MM.1S (cell line): ENCODE data around the gene PON1.

Experiments used
- DNase-seq: peaks from one replicate; pipeline ENCODE4 v3.0.0-alpha.2; 2015
- H2AFZ ChIP-seq: fragments of 300-600 bp; sonication (generic); 2 replicates; pipeline ENCODE4 v1.6.0; 2016; ENCODE audit warnings: antibody characterized with exemption, low read length
- H3F3A ChIP-seq: fragments of 300-600 bp; sonication (generic); 2 replicates; pipeline ENCODE4 v1.6.1; 2016; ENCODE audit warnings: mild to moderate bottlenecking, antibody characterized with exemption, low read length, moderate library complexity, mixed read lengths; ENCODE audit not compliant: insufficient read depth
- H3K27ac ChIP-seq: fragments of 300-600 bp; sonication (generic); 2 replicates; pipeline ENCODE4 v1.5.1; 2016; ENCODE audit warnings: mild to moderate bottlenecking, low read length
- H3K27me3 ChIP-seq: fragments of 300-600 bp; sonication (generic); replicated peaks from 2 replicates; pipeline ENCODE4 v1.6.0; 2016; ENCODE audit warnings: low read length; ENCODE audit not compliant: insufficient read depth
- H3K36me3 ChIP-seq: fragments of 300-600 bp; sonication (generic); replicated peaks from 2 replicates; pipeline ENCODE4 v1.6.1; 2016; ENCODE audit warnings: mild to moderate bottlenecking, low read length, mixed read lengths; ENCODE audit not compliant: insufficient read depth
- H3K4me1 ChIP-seq: fragments of 300-600 bp; sonication (generic); 2 replicates; pipeline ENCODE4 v1.6.1; 2016; ENCODE audit warnings: low read length, mixed read lengths
- H3K4me2 ChIP-seq: fragments of 300-600 bp; sonication (generic); 2 replicates; pipeline ENCODE4 v1.6.0; 2016; ENCODE audit warnings: low read depth, low read length
- H3K4me3 ChIP-seq: fragments of 300-600 bp; sonication (generic); 2 replicates; pipeline ENCODE4 v1.5.1; 2016; ENCODE audit warnings: low read length, mixed read lengths
- H3K79me2 ChIP-seq: fragments of 300-600 bp; sonication (generic); 2 replicates; pipeline ENCODE4 v1.6.1; 2016; ENCODE audit warnings: mixed run types, low read length, mixed read lengths
- H3K9ac ChIP-seq: fragments of 300-600 bp; sonication (generic); 2 replicates; pipeline ENCODE4 v1.6.1; 2016; ENCODE audit warnings: low read length, mixed read lengths
- H3K9me2 ChIP-seq: fragments of 300-600 bp; sonication (generic); replicated peaks from 2 replicates; pipeline ENCODE4 v1.6.1; 2016; ENCODE audit warnings: mild to moderate bottlenecking, low read length, mixed read lengths; ENCODE audit not compliant: insufficient read depth
- H3K9me3 ChIP-seq: fragments of 300-600 bp; sonication (generic); replicated peaks from 2 replicates; pipeline ENCODE4 v1.6.1; 2016; ENCODE audit warnings: mild to moderate bottlenecking, low read length, mixed read lengths; ENCODE audit not compliant: insufficient read depth
- H4K20me1 ChIP-seq: fragments of 300-600 bp; sonication (generic); 2 replicates; pipeline ENCODE4 v1.6.1; 2016; ENCODE audit warnings: mild to moderate bottlenecking, low read length, moderate library complexity, mixed read lengths; ENCODE audit not compliant: insufficient read depth
- EZH2 ChIP-seq: fragments of 300-600 bp; sonication (generic); optimal IDR thresholded peaks from 2 replicates; pipeline ENCODE3; 2017; ENCODE audit warnings: low read depth, mild to moderate bottlenecking, antibody characterized with exemption, low read length, mixed read lengths
- EZH2phosphoT487 ChIP-seq: fragments of 300-600 bp; sonication (generic); IDR thresholded peaks from 2 replicates; pipeline ENCODE4 v1.6.1; 2018; ENCODE audit warnings: antibody characterized with exemption, low read length
- TF ChIP-seq, protein P1 (sequence below): fragments of 300-600 bp; sonication (generic); IDR thresholded peaks from 2 replicates; pipeline ENCODE4 v1.5.1; 2016; ENCODE audit warnings: antibody characterized with exemption, low read length, mixed read lengths

PON1 gene

GRCh38 chr7:95303013-95303905 is 21.1 kb downstream of the PON1 start:
- Histone ChIP-seq H3K9ac (no peak overlapping the region), H3F3A (no peaks in the 10 kb centered on the region), H3K79me2 (no peaks in the 10 kb centered on the region), H3K36me3 (no peaks in the 10 kb centered on the region), H2AFZ (no peak overlapping the region), H3K27me3 (no peaks in the 10 kb centered on the region), H3K9me2 (no peaks in the 10 kb centered on the region), H3K4me3 (no peak overlapping the region), H3K4me2 (no peak overlapping the region), H4K20me1 (no peaks in the 10 kb centered on the region), H3K4me1 (no peaks in the 10 kb centered on the region), H3K27ac (no peak overlapping the region), H3K9me3 (no peaks in the 10 kb centered on the region)
- no peak for DNase-seq
- no peak for TF ChIP-seq EZH2
- no peak for TF ChIP-seq EZH2phosphoT487
- TF ChIP-seq, protein P1, sequence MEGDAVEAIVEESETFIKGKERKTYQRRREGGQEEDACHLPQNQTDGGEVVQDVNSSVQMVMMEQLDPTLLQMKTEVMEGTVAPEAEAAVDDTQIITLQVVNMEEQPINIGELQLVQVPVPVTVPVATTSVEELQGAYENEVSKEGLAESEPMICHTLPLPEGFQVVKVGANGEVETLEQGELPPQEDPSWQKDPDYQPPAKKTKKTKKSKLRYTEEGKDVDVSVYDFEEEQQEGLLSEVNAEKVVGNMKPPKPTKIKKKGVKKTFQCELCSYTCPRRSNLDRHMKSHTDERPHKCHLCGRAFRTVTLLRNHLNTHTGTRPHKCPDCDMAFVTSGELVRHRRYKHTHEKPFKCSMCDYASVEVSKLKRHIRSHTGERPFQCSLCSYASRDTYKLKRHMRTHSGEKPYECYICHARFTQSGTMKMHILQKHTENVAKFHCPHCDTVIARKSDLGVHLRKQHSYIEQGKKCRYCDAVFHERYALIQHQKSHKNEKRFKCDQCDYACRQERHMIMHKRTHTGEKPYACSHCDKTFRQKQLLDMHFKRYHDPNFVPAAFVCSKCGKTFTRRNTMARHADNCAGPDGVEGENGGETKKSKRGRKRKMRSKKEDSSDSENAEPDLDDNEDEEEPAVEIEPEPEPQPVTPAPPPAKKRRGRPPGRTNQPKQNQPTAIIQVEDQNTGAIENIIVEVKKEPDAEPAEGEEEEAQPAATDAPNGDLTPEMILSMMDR: no peak

- no peak overlapping the region for H3K27ac ChIP-seq
- H3K27me3 ChIP-seq: no peaks in the 10 kb centered on the region
- no peak overlapping the region for H3K4me2 ChIP-seq
- H3K9me2 ChIP-seq: no peaks in the 10 kb centered on the region
- H3K36me3 ChIP-seq: no peaks in the 10 kb centered on the region
- DNase-seq: no peak
- no peaks in the 10 kb centered on the region for H3K9me3 ChIP-seq
- H3K79me2 ChIP-seq: no peaks in the 10 kb centered on the region
- H3K9ac ChIP-seq: no peak overlapping the region
- H3F3A ChIP-seq: no peaks in the 10 kb centered on the region
- no peaks in the 10 kb centered on the region for H3K4me1 ChIP-seq
- TF ChIP-seq, protein P1: no peak
- TF ChIP-seq EZH2: no peak
- no peak for TF ChIP-seq EZH2phosphoT487
- no peak overlapping the region for H3K4me3 ChIP-seq
- H2AFZ ChIP-seq: no peak overlapping the region
- no peaks in the 10 kb centered on the region for H4K20me1 ChIP-seq
Observed at GRCh38 chr7:95298091-95298490, 26.2 kb downstream of the PON1 start.

DNA sequence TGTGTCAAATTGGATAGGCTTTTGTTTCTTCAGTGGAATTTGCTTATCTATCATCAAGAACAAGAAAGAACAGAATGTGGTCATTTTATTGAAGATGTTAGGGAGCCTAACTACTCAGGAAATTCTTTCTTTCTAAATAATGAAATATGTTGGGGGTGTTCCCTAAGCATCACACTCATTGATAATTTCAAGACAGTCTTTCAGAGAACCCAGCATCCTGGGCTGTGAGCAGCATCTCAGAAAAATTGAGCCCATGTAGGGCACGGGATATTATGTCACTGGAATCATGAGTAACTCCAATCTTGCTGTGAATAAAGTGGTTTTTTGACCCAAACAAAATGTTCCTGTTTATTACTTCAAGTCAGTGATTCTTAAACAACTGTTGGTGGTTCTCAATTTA is 27.3 kb downstream of the PON1 start:
- no peak overlapping the region for H2AFZ ChIP-seq

More for the DNA sequence above, 27.3 kb downstream of the PON1 start:
- no peaks in the 10 kb centered on the region for H3K79me2 ChIP-seq
- H3F3A ChIP-seq: no peaks in the 10 kb centered on the region
- H3K27ac ChIP-seq: no peak overlapping the region
- H3K27me3 ChIP-seq: no peaks in the 10 kb centered on the region
- H3K36me3 ChIP-seq: no peaks in the 10 kb centered on the region
- no peaks in the 10 kb centered on the region for H3K4me1 ChIP-seq
- H3K9ac ChIP-seq: no peak overlapping the region
- DNase-seq: no peak
- H3K4me3 ChIP-seq: no peak overlapping the region
- H3K4me2 ChIP-seq: no peak overlapping the region
- no peaks in the 10 kb centered on the region for H4K20me1 ChIP-seq
- H3K9me2 ChIP-seq: no peaks in the 10 kb centered on the region
- TF ChIP-seq EZH2phosphoT487: no peak
- no peak for TF ChIP-seq EZH2
- TF ChIP-seq, protein P1: no peak
- no peaks in the 10 kb centered on the region for H3K9me3 ChIP-seq
